ENCODE data around the gene CNTN6. TPM values are rescaled to one million over a fixed set of nuclear protein-coding genes. Genes with fewer than 3 reads are reported as not detected.
"Not testable (repeated sequence)": the region's sequence is repeated elsewhere in the genome, so short reads cannot be mapped to it uniquely, and the experiment has no call there.

The CNTN6 gene
- total and polyA plus RNA-seq, 9 donors = 0.04 to 0.43 (median 0.23) TPM; not detected in 6

DNA sequence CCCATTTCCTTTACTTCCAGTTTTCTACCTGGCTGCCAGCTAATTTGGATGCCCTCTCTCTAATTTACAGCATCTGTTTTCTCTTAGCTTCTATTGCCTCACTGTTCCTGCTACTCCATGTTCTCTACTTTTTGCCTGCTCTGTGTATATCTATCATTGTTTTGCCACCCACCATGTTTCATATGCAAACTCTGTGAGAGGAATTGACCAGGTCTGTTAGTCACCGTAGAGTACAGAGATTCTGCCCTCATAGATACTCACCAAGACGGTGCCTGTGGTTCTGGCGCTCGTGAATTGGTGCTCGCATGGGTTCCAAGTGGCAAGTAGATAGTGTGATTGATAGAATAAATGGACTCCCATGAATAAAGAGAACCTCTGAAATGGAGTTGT, 288.8 kb downstream of the CNTN6 start:
- 73 to 77% (median 75%) methylated on average over 5 of the region's 5 CpGs for WGBS, 3 donors
- no peaks in the 10 kb centered on the region for H3K4me1 ChIP-seq (ENCODE audit: insufficient read depth)

DNA sequence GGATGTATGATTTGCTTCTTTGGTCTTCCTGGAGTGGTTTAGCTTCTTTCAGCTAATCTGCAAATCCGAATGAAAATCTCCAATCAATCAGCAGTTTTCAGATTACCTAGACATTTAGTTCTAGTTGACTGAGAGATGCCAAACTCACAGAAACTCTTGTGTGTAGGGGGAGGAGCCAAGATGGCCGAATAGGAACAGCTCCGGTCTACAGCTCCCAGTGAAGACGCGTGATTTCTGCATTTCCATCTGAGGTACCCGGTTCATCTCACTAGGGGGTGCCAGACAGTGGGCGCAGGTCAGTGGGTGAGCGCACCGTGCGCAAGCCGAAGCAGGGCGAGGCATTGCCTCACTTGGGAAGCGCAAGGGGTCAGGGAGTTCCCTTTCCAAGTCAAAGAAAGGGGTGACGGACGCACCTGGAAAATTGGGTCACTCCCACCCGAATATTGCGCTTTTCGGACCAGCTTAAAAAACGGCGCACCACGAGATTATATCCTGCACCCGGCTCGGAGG, 294.6 kb downstream of the CNTN6 start:
- DNase-seq; intact Hi-C loops (cut with DNase I); H3K4me3 ChIP-seq; H3K36me3 ChIP-seq; H3K4me1 ChIP-seq (ENCODE audit: insufficient read depth); H3K27ac ChIP-seq; H3K9me3 ChIP-seq; H3K27me3 ChIP-seq: not testable (repeated sequence)
- 84 to 95% (median 90%) methylated on average over 21 to 23 of the region's 23 CpGs for WGBS, 3 donors

More for the DNA sequence above, 288.8 kb downstream of the CNTN6 start:
- Histone ChIP-seq H3K36me3 (no peaks in the 10 kb centered on the region), H3K4me3 (no peak overlapping the region), H3K9me3 (no peaks in the 10 kb centered on the region), H3K27me3 (no peaks in the 10 kb centered on the region), H3K27ac (no peak overlapping the region)
- TF ChIP-seq, protein P1, sequence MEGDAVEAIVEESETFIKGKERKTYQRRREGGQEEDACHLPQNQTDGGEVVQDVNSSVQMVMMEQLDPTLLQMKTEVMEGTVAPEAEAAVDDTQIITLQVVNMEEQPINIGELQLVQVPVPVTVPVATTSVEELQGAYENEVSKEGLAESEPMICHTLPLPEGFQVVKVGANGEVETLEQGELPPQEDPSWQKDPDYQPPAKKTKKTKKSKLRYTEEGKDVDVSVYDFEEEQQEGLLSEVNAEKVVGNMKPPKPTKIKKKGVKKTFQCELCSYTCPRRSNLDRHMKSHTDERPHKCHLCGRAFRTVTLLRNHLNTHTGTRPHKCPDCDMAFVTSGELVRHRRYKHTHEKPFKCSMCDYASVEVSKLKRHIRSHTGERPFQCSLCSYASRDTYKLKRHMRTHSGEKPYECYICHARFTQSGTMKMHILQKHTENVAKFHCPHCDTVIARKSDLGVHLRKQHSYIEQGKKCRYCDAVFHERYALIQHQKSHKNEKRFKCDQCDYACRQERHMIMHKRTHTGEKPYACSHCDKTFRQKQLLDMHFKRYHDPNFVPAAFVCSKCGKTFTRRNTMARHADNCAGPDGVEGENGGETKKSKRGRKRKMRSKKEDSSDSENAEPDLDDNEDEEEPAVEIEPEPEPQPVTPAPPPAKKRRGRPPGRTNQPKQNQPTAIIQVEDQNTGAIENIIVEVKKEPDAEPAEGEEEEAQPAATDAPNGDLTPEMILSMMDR (IDR thresholded peaks at IDR 0.05) = no peak
- no peak for TF ChIP-seq POLR2A (IDR thresholded peaks at IDR 0.05)
- TF ChIP-seq EP300 (IDR thresholded peaks at IDR 0.05) = no peak
- DNase-seq = no peak
- intact Hi-C loops (cut with DNase I) = no loop called here

DNA sequence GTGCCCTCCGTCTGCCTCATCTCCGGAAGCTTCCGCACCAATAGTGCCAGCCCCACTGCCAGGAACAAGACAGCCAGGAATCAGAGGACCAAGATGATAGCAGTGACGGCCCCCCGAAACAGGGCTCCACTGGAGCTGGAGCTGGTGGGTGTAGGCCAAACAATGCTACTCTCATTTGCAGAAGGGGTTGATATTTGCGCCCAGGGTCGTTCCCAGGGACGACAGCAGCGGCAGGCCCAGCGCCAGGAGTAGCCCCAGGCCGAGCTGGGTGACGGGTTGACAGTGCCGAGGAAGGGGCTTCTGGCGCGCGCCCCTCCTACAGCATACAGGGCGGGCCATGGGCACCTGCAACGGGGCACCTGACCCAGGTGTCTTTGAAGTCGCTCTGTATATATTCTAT, 301.4 kb downstream of the CNTN6 start:
- Histone ChIP-seq H3K36me3 (no peaks in the 10 kb centered on the region), H3K4me3 (no peak overlapping the region), H3K27me3 (no peaks in the 10 kb centered on the region), H3K27ac (no peak overlapping the region), H3K9me3 (no peaks in the 10 kb centered on the region), H3K4me1 (ENCODE audit: insufficient read depth) (no peaks in the 10 kb centered on the region)
- intact Hi-C loops (cut with DNase I) = no loop called here
- no peak for TF ChIP-seq POLR2A (IDR thresholded peaks at IDR 0.05)
- TF ChIP-seq EP300 (IDR thresholded peaks at IDR 0.05) = no peak
- TF ChIP-seq, protein P1 (IDR thresholded peaks at IDR 0.05) = no peak
- DNase-seq = peak in 2 of 5 donors; percentile 6 to 12
- 91 to 97% (median 93%) methylated on average over 19 of the region's 19 CpGs for WGBS, 3 donors

DNA sequence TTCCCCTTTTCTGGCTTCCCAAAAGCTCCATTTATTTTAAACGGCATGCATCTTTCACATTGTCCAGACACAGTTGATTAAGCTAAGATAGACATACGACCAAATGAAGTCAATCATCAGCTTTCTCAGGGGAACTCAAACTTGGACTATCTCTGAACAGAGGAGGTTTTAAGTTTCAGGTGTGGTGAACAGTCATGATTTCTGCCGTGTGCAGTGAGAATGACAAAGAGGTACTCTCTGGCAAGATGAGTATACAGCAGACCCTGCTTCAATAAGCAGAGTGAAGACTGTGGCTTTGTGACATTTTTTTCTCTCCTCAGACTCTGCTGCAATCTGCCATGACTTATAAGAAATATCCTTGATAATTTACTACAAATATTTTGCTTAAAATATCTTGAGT, 307.7 kb downstream of the CNTN6 start:
- intact Hi-C loops (cut with DNase I) = no loop called here
- H3K9me3 ChIP-seq = no peaks in the 10 kb centered on the region
- no peaks in the 10 kb centered on the region for H3K4me1 ChIP-seq (ENCODE audit: insufficient read depth)
- WGBS, 3 donors = 52 to 63% (median 54%) methylated on average over 3 of the region's 3 CpGs
- H3K27me3 ChIP-seq = no peaks in the 10 kb centered on the region
- H3K4me3 ChIP-seq = no peak overlapping the region
- TF ChIP-seq EP300 (IDR thresholded peaks at IDR 0.05) = no peak
- TF ChIP-seq, protein P1 (IDR thresholded peaks at IDR 0.05) = no peak
- H3K27ac ChIP-seq = no peak overlapping the region
- no peak for DNase-seq
- H3K36me3 ChIP-seq = no peaks in the 10 kb centered on the region

DNA sequence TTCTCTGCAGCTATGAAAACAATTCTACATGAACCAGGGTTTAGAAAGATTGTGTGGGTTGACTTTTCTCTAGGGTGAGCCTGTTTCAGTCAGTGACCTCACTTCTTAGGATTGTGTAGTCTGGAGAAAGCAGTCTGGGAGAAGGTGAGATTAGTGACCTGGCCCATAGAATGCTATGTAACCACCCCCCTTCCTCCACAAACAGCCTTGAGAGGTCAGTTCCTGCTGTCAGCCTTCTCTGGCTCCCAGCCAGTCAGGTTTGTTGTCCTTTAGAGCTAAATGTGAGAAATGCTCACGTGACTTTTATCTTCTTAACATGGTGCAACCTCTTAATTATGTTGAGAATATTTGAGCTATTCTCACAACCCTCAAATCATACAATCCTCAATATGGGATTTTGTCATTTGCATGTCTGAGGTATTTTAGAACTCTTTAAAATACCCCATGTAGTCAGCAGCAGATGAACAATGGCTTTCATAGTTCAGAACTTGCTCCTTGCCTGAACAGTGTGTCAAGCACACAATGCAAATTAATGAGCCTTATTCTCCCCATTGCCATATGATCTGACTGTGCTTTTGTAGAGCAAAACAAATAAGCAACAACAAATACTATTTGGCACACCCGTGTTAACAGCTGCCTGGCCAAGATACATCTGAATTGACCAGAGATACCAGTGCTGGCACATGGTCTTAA, 311.6 kb downstream of the CNTN6 start:
- 17 to 45% (median 20%) methylated on average over 2 of the region's 2 CpGs for WGBS, 3 donors
- intact Hi-C loops (cut with DNase I) = no loop called here
- no peak overlapping the region for H3K4me3 ChIP-seq
- H3K36me3 ChIP-seq = no peaks in the 10 kb centered on the region
- no peaks in the 10 kb centered on the region for H3K9me3 ChIP-seq
- no peaks in the 10 kb centered on the region for H3K4me1 ChIP-seq (ENCODE audit: insufficient read depth)
- no peaks in the 10 kb centered on the region for H3K27me3 ChIP-seq
- no peak overlapping the region for H3K27ac ChIP-seq
- DNase-seq = no peak
- TF ChIP-seq POLR2A (IDR thresholded peaks at IDR 0.05) (no peak), EP300 (IDR thresholded peaks at IDR 0.05) (no peak)
- TF ChIP-seq, protein P1 (IDR thresholded peaks at IDR 0.05) = no peak

Measured in ovary (tissue), 9 donors.